Measurements from ENCODE around the gene GRIN1. TPM values are rescaled to one million over a fixed set of nuclear protein-coding genes. Genes with fewer than 3 reads are reported as not detected.

Gene GRIN1
- total RNA-seq, 1 donor from 2014 or later = 0.77 TPM

DNA sequence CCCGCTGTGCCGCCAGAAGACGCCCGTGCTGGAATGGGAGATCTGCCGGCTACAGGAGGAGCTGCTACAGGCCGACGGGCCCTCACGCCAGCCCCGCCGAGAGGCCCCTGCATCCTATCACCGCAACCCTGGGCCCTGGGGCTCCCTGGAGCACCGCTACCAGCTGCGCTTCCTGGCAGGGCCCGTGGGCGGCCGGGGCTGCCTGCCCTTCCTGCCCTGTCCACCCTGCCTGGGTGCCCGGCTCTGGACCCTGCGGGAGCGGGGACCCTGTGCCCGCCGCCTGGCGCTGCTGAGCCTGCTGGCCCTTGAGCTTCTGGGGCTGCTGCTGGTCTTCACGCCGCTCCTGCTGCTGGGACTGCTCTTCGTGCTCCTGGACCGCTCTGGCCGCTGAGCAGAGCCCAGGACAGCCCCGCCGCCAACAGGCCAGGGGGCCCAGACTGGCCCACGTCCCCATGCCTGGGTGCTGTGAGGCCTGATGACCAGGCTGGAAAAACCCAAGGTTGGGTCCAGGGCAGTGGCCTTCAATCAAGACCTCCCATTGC, 79.3 kb downstream of the GRIN1 start:
- Mint-ChIP-seq H3K4me1 (ENCODE audit: low read depth) (peaks cover 10% of the 10 kb centered on the region), H3K27me3 (no peaks in the 10 kb centered on the region), H3K36me3 (ENCODE audit: insufficient read depth) (peaks cover 3% of the 10 kb centered on the region), H3K4me3 (ENCODE audit: low read depth) (peak overlapping the region; percentile 53), H3K27ac (peak overlapping the region; percentile 92), H3K9me3 (ENCODE audit: low read depth) (no peaks in the 10 kb centered on the region)
- DNase-seq (ENCODE audit: low spot score, unreplicated experiment) = no peak
- TF ChIP-seq, protein P1, sequence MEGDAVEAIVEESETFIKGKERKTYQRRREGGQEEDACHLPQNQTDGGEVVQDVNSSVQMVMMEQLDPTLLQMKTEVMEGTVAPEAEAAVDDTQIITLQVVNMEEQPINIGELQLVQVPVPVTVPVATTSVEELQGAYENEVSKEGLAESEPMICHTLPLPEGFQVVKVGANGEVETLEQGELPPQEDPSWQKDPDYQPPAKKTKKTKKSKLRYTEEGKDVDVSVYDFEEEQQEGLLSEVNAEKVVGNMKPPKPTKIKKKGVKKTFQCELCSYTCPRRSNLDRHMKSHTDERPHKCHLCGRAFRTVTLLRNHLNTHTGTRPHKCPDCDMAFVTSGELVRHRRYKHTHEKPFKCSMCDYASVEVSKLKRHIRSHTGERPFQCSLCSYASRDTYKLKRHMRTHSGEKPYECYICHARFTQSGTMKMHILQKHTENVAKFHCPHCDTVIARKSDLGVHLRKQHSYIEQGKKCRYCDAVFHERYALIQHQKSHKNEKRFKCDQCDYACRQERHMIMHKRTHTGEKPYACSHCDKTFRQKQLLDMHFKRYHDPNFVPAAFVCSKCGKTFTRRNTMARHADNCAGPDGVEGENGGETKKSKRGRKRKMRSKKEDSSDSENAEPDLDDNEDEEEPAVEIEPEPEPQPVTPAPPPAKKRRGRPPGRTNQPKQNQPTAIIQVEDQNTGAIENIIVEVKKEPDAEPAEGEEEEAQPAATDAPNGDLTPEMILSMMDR (IDR thresholded peaks at IDR 0.05; ENCODE audit: unreplicated experiment) = no peak

Small RNAs within 50 kb of the gene (microRNA-seq; reads per million reads assigned to microRNA genes)
- not detected for gene MIR3621 (ENCODE audit: borderline number of aligned reads, unreplicated experiment)

Other genes with a start within 250 kb of the GRIN1 start
- 77.3 and 77.7 TPM in 2 replicates for gene FBXW5, start 194.4 kb upstream of the GRIN1 start, total RNA-seq
- gene C8G, start 193.9 kb upstream of the GRIN1 start, total RNA-seq = 1.1 and 2.8 TPM in 2 replicates
- 14.7 and 16.2 TPM in 2 replicates for gene LCN12, start 186.9 kb upstream of the GRIN1 start, total RNA-seq
- gene PTGDS, start 161.7 kb upstream of the GRIN1 start, total RNA-seq = not detected in 2 replicates
- gene LCNL1, start 156.2 kb upstream of the GRIN1 start, total RNA-seq = not detected in 2 replicates
- 54.9 and 57.1 TPM in 2 replicates for gene PAXX, start 146.7 kb upstream of the GRIN1 start, total RNA-seq
- 0.64 TPM in 1 of 2 replicates, not detected in the other for gene CLIC3, start 142.6 kb upstream of the GRIN1 start, total RNA-seq
- 26.4 and 30.1 TPM in 2 replicates for gene ABCA2, start 110.9 kb upstream of the GRIN1 start, total RNA-seq
- not detected in 2 replicates for gene FUT7, start 107.1 kb upstream of the GRIN1 start, total RNA-seq
- 62.0 and 73.2 TPM in 2 replicates for gene NPDC1, start 93.0 kb upstream of the GRIN1 start, total RNA-seq
- gene ENTPD2, start 85.1 kb upstream of the GRIN1 start, total RNA-seq = 0.19 and 0.51 TPM in 2 replicates
- gene SAPCD2, start 68.6 kb upstream of the GRIN1 start, total RNA-seq = 15.1 and 15.3 TPM in 2 replicates
- 0.57 and 1.5 TPM in 2 replicates for gene UAP1L1, start 61.6 kb upstream of the GRIN1 start, total RNA-seq
- gene MAN1B1, start 52.2 kb upstream of the GRIN1 start, total RNA-seq = 56.1 and 57.7 TPM in 2 replicates
- gene DPP7, start 24.4 kb upstream of the GRIN1 start, total RNA-seq = 39.2 and 48.5 TPM in 2 replicates
- gene LRRC26, start 30.9 kb downstream of the GRIN1 start, total RNA-seq = 0.89 and 1.00 TPM in 2 replicates
- gene TMEM210, start 32.9 kb downstream of the GRIN1 start, total RNA-seq = not detected in 2 replicates
- 73.2 and 74.3 TPM in 2 replicates for gene ANAPC2, start 49.4 kb downstream of the GRIN1 start, total RNA-seq
- gene SSNA1, start 49.5 kb downstream of the GRIN1 start, total RNA-seq = 52.5 and 59.1 TPM in 2 replicates
- 18.8 and 20.7 TPM in 2 replicates for gene TPRN, start 61.6 kb downstream of the GRIN1 start, total RNA-seq
- 35.2 and 36.2 TPM in 2 replicates for gene TMEM203, start 66.5 kb downstream of the GRIN1 start, total RNA-seq
- gene NDOR1, start 66.5 kb downstream of the GRIN1 start, total RNA-seq = 35.1 and 37.4 TPM in 2 replicates
- gene RNF208, start 83.1 kb downstream of the GRIN1 start, total RNA-seq = 24.0 and 25.7 TPM in 2 replicates
- gene CYSRT1, start 86.0 kb downstream of the GRIN1 start, total RNA-seq = 1.2 and 2.7 TPM in 2 replicates
- 0.27 and 0.53 TPM in 2 replicates for gene RNF224, start 88.3 kb downstream of the GRIN1 start, total RNA-seq
- gene SLC34A3, start 91.7 kb downstream of the GRIN1 start, total RNA-seq = 0.26 and 0.27 TPM in 2 replicates
- gene TUBB4B, start 102.1 kb downstream of the GRIN1 start, total RNA-seq = 233 and 245 TPM in 2 replicates
- not detected in 2 replicates for gene STPG3, start 112.1 kb downstream of the GRIN1 start, total RNA-seq
- gene NELFB, start 116.2 kb downstream of the GRIN1 start, total RNA-seq = 62.3 and 63.3 TPM in 2 replicates
- 8.0 and 8.5 TPM in 2 replicates for gene TOR4A, start 138.6 kb downstream of the GRIN1 start, total RNA-seq
- gene NRARP, start 163.1 kb downstream of the GRIN1 start, total RNA-seq = 24.0 and 27.1 TPM in 2 replicates

Data from progenitor cell of endocrine pancreas (in vitro differentiated cells).